SKM-1 (cell line): Measurements from ENCODE around the gene NDUFS3.

ENCODE experiments used
- DNase-seq: peaks from one replicate; lab custom pipeline; 2025; ENCODE audit not compliant: unreplicated experiment; lab: John Stamatoyannopoulos, UW

Gene NDUFS3

GRCh38 chr11:47631473-47631872 lies 52.6 kb downstream of the NDUFS3 start:
- DNase-seq = no peak
